Neural progenitor cell (in vitro differentiated cells): Measurements from ENCODE around the gene FBXW8. TPM values are rescaled to one million over a fixed set of nuclear protein-coding genes. Genes with fewer than 3 reads are reported as not detected.

Experiments used
- DNase-seq: peaks from one replicate; pipeline ENCODE4 v3.0.0-alpha.2; 2016; ENCODE audit warnings: low spot score
- H2AFZ ChIP-seq: fragments of 200-600 bp; sonication (generic); replicated peaks from 2 replicates; pipeline ENCODE4 v1.6.1; 2016; ENCODE audit warnings: antibody characterized with exemption
- H3F3A ChIP-seq: fragments of 200-600 bp; sonication (generic); 2 replicates; pipeline ENCODE4 v1.6.1; 2016; ENCODE audit warnings: antibody characterized with exemption, low read depth
- H3K27ac ChIP-seq: fragments of 200-600 bp; sonication (generic); 2 replicates; pipeline ENCODE4 v1.5.1; 2016; ENCODE audit warnings: mild to moderate bottlenecking
- H3K27me3 ChIP-seq: fragments of 200-600 bp; sonication (generic); 2 replicates; pipeline ENCODE4 v1.6.1; 2016; ENCODE audit warnings: mild to moderate bottlenecking, moderate library complexity
- H3K36me3 ChIP-seq: fragments of 200-600 bp; sonication (generic); 2 replicates; pipeline ENCODE4 v1.5.1; 2016
- H3K4me1 ChIP-seq: fragments of 200-600 bp; sonication (generic); 2 replicates; pipeline ENCODE4 v1.6.1; 2016; ENCODE audit warnings: mixed run types
- H3K4me2 ChIP-seq: fragments of 200-600 bp; sonication (generic); 2 replicates; pipeline ENCODE4 v1.6.1; 2016
- H3K4me3 ChIP-seq: fragments of 200-600 bp; sonication (generic); 2 replicates; pipeline ENCODE4 v1.5.1; 2016
- H3K79me2 ChIP-seq: fragments of 200-600 bp; sonication (generic); 2 replicates; pipeline ENCODE4 v1.6.1; 2016; ENCODE audit warnings: low read depth
- H3K9ac ChIP-seq: fragments of 200-600 bp; sonication (generic); 2 replicates; pipeline ENCODE4 v1.6.1; 2016
- H3K9me3 ChIP-seq: fragments of 200-600 bp; sonication (generic); 2 replicates; pipeline ENCODE4 v1.5.1; 2016; ENCODE audit warnings: low read depth
- H4K20me1 ChIP-seq: fragments of 200-600 bp; sonication (generic); 2 replicates; pipeline ENCODE4 v1.6.1; 2016; ENCODE audit warnings: low read depth
- H3K27ac Mint-ChIP-seq: 3 replicates; pipeline ENCODE4 v1.8.0; 2021; ENCODE audit warnings: mixed read lengths
- H3K27me3 Mint-ChIP-seq: 2 replicates; pipeline ENCODE4 v1.8.0; 2022; ENCODE audit warnings: low read depth, mild to moderate bottlenecking, inconsistent platforms, moderate library complexity, mixed read lengths; ENCODE audit not compliant: insufficient read depth
- H3K36me3 Mint-ChIP-seq: 3 replicates; pipeline ENCODE4 v1.8.0; 2021; ENCODE audit warnings: mixed read lengths
- H3K4me1 Mint-ChIP-seq: 3 replicates; pipeline ENCODE4 v1.8.0; 2021; ENCODE audit warnings: mixed read lengths
- H3K4me3 Mint-ChIP-seq: 3 replicates; pipeline ENCODE4 v1.8.0; 2021; ENCODE audit warnings: mild to moderate bottlenecking, moderate library complexity, mixed read lengths
- H3K9me3 Mint-ChIP-seq: 3 replicates; pipeline ENCODE4 v1.8.0; 2020; ENCODE audit warnings: mixed read lengths
- EZH2 ChIP-seq: fragments of 200-600 bp; sonication (generic); IDR thresholded peaks from 2 replicates; pipeline ENCODE4 v1.6.1; 2017; ENCODE audit warnings: antibody characterized with exemption, mild to moderate bottlenecking, moderate library complexity
- EZH2phosphoT487 ChIP-seq: fragments of 200-600 bp; sonication (generic); IDR thresholded peaks from 2 replicates; pipeline ENCODE4 v1.6.1; 2017; ENCODE audit warnings: antibody characterized with exemption
- total RNA-seq: library from RNA; depleted of rRNA; stranded (reverse); fragments of >200 nt; gene quantifications from 2 replicates; pipeline ENCODE4 v1.2.3, GENCODE V29; 2015; ENCODE audit warnings: low replicate concordance
- TF ChIP-seq, protein P1 (sequence below): fragments of 200-600 bp; sonication (generic); IDR thresholded peaks from 2 replicates; pipeline ENCODE4 v1.5.1; 2017; ENCODE audit warnings: antibody characterized with exemption, mild to moderate bottlenecking

Gene FBXW8
- total RNA-seq, 1 donor from 2014 or later, result 20.7 TPM

DNA sequence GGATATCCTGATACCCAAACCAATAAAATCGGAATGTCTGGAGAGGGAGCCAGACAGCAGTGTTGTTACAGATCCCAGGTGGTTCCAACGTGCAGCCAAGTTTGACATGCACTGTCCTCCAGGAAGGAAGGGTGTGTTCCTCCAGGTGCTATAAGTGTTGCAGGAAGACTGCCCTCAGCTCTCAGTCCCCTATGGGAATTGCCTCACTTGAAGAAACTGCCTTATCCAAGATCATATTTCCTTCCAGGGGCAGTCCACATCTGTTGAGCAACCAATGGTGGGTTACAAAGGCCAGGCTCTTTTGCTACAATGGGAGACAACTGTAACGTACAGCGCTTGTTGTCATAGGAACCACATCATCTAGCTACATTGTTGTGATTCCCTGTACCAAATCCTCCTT, 13.3 kb upstream of the FBXW8 start:
- Histone ChIP-seq H3K9ac (no peak overlapping the region), H4K20me1 (no peaks in the 10 kb centered on the region), H3K27me3 (peaks cover 15% of the 10 kb centered on the region), H3F3A (no peaks in the 10 kb centered on the region), H2AFZ (no peak overlapping the region), H3K79me2 (no peaks in the 10 kb centered on the region), H3K4me1 (no peaks in the 10 kb centered on the region), H3K4me2 (no peak overlapping the region), H3K9me3 (no peaks in the 10 kb centered on the region), H3K4me3 (no peak overlapping the region), H3K36me3 (no peaks in the 10 kb centered on the region), H3K27ac (no peak overlapping the region)
- TF ChIP-seq EZH2 (no peak), EZH2phosphoT487 (no peak)
- TF ChIP-seq, protein P1, sequence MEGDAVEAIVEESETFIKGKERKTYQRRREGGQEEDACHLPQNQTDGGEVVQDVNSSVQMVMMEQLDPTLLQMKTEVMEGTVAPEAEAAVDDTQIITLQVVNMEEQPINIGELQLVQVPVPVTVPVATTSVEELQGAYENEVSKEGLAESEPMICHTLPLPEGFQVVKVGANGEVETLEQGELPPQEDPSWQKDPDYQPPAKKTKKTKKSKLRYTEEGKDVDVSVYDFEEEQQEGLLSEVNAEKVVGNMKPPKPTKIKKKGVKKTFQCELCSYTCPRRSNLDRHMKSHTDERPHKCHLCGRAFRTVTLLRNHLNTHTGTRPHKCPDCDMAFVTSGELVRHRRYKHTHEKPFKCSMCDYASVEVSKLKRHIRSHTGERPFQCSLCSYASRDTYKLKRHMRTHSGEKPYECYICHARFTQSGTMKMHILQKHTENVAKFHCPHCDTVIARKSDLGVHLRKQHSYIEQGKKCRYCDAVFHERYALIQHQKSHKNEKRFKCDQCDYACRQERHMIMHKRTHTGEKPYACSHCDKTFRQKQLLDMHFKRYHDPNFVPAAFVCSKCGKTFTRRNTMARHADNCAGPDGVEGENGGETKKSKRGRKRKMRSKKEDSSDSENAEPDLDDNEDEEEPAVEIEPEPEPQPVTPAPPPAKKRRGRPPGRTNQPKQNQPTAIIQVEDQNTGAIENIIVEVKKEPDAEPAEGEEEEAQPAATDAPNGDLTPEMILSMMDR, result no peak
- peaks cover 6% of the 10 kb centered on the region for H3K27me3 Mint-ChIP-seq
- H3K4me3 Mint-ChIP-seq, result no peak overlapping the region
- H3K27ac Mint-ChIP-seq, result no peak overlapping the region
- H3K4me1 Mint-ChIP-seq, result peaks cover 3% of the 10 kb centered on the region
- no peaks in the 10 kb centered on the region for H3K9me3 Mint-ChIP-seq
- DNase-seq, result no peak
- no peaks in the 10 kb centered on the region for H3K36me3 Mint-ChIP-seq

DNA sequence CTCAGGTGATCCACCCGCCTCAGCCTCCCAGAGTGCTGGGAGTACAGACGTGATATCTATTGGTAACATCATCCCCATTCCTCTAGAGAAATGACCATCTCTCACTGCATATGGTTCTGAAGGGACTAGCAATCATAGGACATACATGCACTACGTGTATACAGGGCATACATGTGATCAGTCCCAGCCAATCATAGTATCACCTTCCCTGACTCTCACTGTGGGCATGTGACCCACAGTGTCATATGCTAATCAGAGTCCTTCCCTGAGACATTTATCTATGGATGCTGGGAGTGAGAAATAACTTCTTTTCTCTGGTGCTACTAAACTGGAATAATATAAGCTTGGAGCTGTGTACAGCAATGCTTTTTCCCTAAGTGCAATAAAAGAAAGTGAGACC, 12.1 kb upstream of the FBXW8 start:
- Histone ChIP-seq H3K27ac (no peak overlapping the region), H3K4me2 (no peak overlapping the region), H2AFZ (no peak overlapping the region), H3K4me1 (no peaks in the 10 kb centered on the region), H3K9me3 (no peaks in the 10 kb centered on the region), H4K20me1 (no peaks in the 10 kb centered on the region), H3F3A (no peaks in the 10 kb centered on the region), H3K4me3 (no peak overlapping the region), H3K79me2 (no peaks in the 10 kb centered on the region), H3K27me3 (peaks cover 15% of the 10 kb centered on the region), H3K36me3 (no peaks in the 10 kb centered on the region), H3K9ac (no peak overlapping the region)
- Mint-ChIP-seq H3K36me3 (no peaks in the 10 kb centered on the region), H3K27ac (no peak overlapping the region), H3K27me3 (peaks cover 2% of the 10 kb centered on the region), H3K9me3 (no peaks in the 10 kb centered on the region), H3K4me3 (no peak overlapping the region), H3K4me1 (peaks cover 3% of the 10 kb centered on the region)
- TF ChIP-seq, protein P1, result no peak
- TF ChIP-seq EZH2phosphoT487, result no peak
- TF ChIP-seq EZH2, result no peak
- DNase-seq, result no peak

DNA sequence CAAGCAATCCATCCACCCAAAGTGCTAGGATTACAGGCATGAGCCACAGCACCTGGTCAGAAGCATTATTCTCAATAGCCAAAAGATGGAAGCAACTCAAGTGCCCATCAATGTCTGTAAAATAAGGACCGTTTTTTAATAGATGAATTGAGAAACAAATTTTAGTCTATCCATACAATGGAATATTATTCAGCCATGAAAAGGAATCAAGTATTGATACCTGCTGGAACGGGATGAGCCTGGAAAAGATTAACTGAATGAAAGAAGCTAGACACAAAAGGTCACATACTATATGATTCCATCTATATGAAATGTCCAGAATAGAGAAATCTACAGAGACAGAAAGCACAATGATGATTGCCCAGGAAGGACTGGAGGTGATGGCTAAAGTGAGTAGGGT, 9.1 kb upstream of the FBXW8 start:
- H3K4me3 Mint-ChIP-seq, result no peak overlapping the region
- H3K27ac Mint-ChIP-seq, result no peak overlapping the region
- peaks cover 3% of the 10 kb centered on the region for H3K4me1 Mint-ChIP-seq
- peaks cover under 1% of the 10 kb centered on the region for H3K4me1 ChIP-seq
- H3F3A ChIP-seq, result no peaks in the 10 kb centered on the region
- no peaks in the 10 kb centered on the region for H3K9me3 Mint-ChIP-seq
- peaks cover 12% of the 10 kb centered on the region for H3K27me3 ChIP-seq
- H4K20me1 ChIP-seq, result no peaks in the 10 kb centered on the region
- no peak for DNase-seq
- H3K9ac ChIP-seq, result no peak overlapping the region
- no peaks in the 10 kb centered on the region for H3K79me2 ChIP-seq
- H3K36me3 Mint-ChIP-seq, result no peaks in the 10 kb centered on the region
- peaks cover 2% of the 10 kb centered on the region for H3K27me3 Mint-ChIP-seq
- no peak for TF ChIP-seq EZH2
- TF ChIP-seq, protein P1, result no peak
- TF ChIP-seq EZH2phosphoT487, result no peak
- no peak overlapping the region for H3K4me3 ChIP-seq
- H3K9me3 ChIP-seq, result no peaks in the 10 kb centered on the region
- no peaks in the 10 kb centered on the region for H3K36me3 ChIP-seq
- no peak overlapping the region for H2AFZ ChIP-seq
- no peak overlapping the region for H3K4me2 ChIP-seq
- H3K27ac ChIP-seq, result no peak overlapping the region
